Spleen (tissue), 7 donors: ENCODE results near the gene AVPR2.

Experiments
- POLR2AphosphoS5 ChIP-seq, 3 donors: sonication (generic); formaldehyde crosslinking; IDR thresholded peaks; one replicate each; pipeline ENCODE4 v1.5.1; 2017; ENCODE audit warnings: antibody characterized with exemption in 3 of 3
- TF ChIP-seq, protein P1 (sequence below), 11 experiments: fragments of 200-600 bp in 7 of 11; fragments of 450-650 bp in 4 of 11; sonication (generic) in 4 of 11; IDR thresholded peaks in 8 of 11; conservative IDR thresholded peaks in 3 of 11; 1 replicate in 7 of 11; 2 replicates in 4 of 11; pipeline versions ENCODE4 v1.4.0 to v1.8.0; 2016 to 2021; ENCODE audit warnings: antibody characterized with exemption in 11 of 11, inconsistent platforms in 4 of 11, mild to moderate bottlenecking in 1 of 11
- donor health status: DM: no; HTN: no; CAD: no; lungs with moderate emphysema.
- donor health status: DM: no; HTN: no; CAD: no.
- donor health status: DM: no; HTN: no; CAD: no.

DNA sequence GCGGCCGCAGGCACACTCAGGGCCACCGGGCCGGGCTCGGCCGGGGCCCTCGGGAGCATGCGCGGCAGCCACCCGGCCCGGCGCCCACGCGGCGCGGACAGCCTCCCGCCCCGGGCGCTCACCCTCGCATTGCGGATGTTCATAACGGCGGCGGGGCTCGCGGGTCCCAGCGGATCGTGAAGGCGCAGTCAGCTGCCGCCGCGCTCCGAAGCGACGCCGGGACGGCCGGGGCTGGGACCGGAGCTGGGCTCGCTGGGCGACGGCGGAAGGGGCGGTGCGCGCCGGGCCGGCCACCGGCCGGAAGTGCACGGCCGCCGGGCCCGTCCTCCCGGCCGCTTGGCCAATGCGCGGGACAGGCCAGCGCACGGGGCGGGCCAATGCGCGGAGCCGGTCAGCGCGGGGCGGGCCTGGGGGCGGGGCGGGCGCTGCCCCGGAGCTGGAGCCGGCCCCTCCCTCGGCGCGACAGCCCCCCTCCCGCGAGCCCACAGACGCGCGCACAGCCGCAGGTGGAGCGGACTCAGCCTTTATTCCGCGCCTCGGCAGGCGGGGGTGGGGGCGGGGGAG, 30.4 kb downstream of the AVPR2 start, which contains the start of gene NAA10:
- TF ChIP-seq, protein P1, sequence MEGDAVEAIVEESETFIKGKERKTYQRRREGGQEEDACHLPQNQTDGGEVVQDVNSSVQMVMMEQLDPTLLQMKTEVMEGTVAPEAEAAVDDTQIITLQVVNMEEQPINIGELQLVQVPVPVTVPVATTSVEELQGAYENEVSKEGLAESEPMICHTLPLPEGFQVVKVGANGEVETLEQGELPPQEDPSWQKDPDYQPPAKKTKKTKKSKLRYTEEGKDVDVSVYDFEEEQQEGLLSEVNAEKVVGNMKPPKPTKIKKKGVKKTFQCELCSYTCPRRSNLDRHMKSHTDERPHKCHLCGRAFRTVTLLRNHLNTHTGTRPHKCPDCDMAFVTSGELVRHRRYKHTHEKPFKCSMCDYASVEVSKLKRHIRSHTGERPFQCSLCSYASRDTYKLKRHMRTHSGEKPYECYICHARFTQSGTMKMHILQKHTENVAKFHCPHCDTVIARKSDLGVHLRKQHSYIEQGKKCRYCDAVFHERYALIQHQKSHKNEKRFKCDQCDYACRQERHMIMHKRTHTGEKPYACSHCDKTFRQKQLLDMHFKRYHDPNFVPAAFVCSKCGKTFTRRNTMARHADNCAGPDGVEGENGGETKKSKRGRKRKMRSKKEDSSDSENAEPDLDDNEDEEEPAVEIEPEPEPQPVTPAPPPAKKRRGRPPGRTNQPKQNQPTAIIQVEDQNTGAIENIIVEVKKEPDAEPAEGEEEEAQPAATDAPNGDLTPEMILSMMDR (IDR thresholded peaks at IDR 0.05 in 8 of 11, conservative IDR thresholded peaks at IDR 0.05 in 3 of 11) = no peak
- peak; percentile 60 to 69 (median 61) for TF ChIP-seq POLR2AphosphoS5 (IDR thresholded peaks at IDR 0.05)
